Panc1 (cell line): ENCODE results near the gene DRD4.

Experiments
- POLR2AphosphoS5 ChIP-seq: IDR thresholded peaks from 2 replicates; pipeline ENCODE4 v1.6.1; 2012; ENCODE audit warnings: mild to moderate bottlenecking, low read depth, low read length, moderate library complexity
- REST ChIP-seq, 2 experiments: IDR thresholded peaks; 2 replicates each; pipeline ENCODE4 v1.6.1; 2011 to 2012; ENCODE audit warnings: low read depth in 2 of 2, control low read depth in 1 of 2, low read length in 1 of 2, mild to moderate bottlenecking in 1 of 2, moderate library complexity in 1 of 2; ENCODE audit not compliant: insufficient read depth in 1 of 2
- SIN3A ChIP-seq: IDR thresholded peaks from 2 replicates; pipeline ENCODE4 v1.6.1; 2012; ENCODE audit warnings: low read depth, mild to moderate bottlenecking, low read length, moderate library complexity, borderline replicate concordance; ENCODE audit not compliant: insufficient read depth
- TCF7L2 ChIP-seq: IDR thresholded peaks from 2 replicates; pipeline ENCODE4 v1.6.1; 2011; ENCODE audit warnings: mild to moderate bottlenecking, low read depth, low read length, inconsistent platforms
- TF ChIP-seq, protein P1 (sequence below): fragments of 450-650 bp; IDR thresholded peaks from 2 replicates; pipeline ENCODE4 v1.5.1; 2017; ENCODE audit warnings: mild to moderate bottlenecking

- TF ChIP-seq POLR2AphosphoS5 (no peak), SIN3A (no peak), REST (IDR thresholded peaks at IDR 0.05; ENCODE audit: insufficient read depth in 1 of 2, low read depth in 2 of 2, low read length in 1 of 2) (no peak), TCF7L2 (no peak)
- TF ChIP-seq, protein P1, sequence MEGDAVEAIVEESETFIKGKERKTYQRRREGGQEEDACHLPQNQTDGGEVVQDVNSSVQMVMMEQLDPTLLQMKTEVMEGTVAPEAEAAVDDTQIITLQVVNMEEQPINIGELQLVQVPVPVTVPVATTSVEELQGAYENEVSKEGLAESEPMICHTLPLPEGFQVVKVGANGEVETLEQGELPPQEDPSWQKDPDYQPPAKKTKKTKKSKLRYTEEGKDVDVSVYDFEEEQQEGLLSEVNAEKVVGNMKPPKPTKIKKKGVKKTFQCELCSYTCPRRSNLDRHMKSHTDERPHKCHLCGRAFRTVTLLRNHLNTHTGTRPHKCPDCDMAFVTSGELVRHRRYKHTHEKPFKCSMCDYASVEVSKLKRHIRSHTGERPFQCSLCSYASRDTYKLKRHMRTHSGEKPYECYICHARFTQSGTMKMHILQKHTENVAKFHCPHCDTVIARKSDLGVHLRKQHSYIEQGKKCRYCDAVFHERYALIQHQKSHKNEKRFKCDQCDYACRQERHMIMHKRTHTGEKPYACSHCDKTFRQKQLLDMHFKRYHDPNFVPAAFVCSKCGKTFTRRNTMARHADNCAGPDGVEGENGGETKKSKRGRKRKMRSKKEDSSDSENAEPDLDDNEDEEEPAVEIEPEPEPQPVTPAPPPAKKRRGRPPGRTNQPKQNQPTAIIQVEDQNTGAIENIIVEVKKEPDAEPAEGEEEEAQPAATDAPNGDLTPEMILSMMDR, result no peak
Measured at GRCh38 chr11:629237-629583, 7.9 kb upstream of the DRD4 start.
